Hematopoietic multipotent progenitor cell treated with erythropoietin and hydrocortisone succinate and interleukin-3 and kit ligand, for 17 days (in vitro differentiated cells): ENCODE results near the gene ASCC1.
"Not testable (repeated sequence)": the region's sequence is repeated elsewhere in the genome, so short reads cannot be mapped to it uniquely, and the experiment has no call there.

Experiments
- DNase-seq: peaks from one replicate; pipeline ENCODE4 v3.0.0-alpha.2; 2015; ENCODE audit warnings: low spot score

The ASCC1 gene

GRCh38 chr10:72219235-72219814 lies 3.2 kb upstream of the ASCC1 start:
- no peak for DNase-seq

GRCh38 chr10:72218726-72219125 lies 2.6 kb upstream of the ASCC1 start:
- DNase-seq, result no peak

- no peak for DNase-seq
Measured at GRCh38 chr10:72218325-72218724, 2.2 kb upstream of the ASCC1 start.

- DNase-seq, result not testable (repeated sequence)
Measured at GRCh38 chr10:72211832-72212231, 4.2 kb downstream of the ASCC1 start.

- DNase-seq, result not testable (repeated sequence)
Measured at GRCh38 chr10:72211381-72211780, 4.7 kb downstream of the ASCC1 start.

- DNase-seq, result not testable (repeated sequence)
Measured at GRCh38 chr10:72208526-72208925, 7.5 kb downstream of the ASCC1 start.

- DNase-seq, result no peak
Measured at GRCh38 chr10:72206511-72207229, 9.4 kb downstream of the ASCC1 start.

- no peak for DNase-seq
Measured at GRCh38 chr10:72204724-72205123, 11.4 kb downstream of the ASCC1 start.

- no peak for DNase-seq
Measured at GRCh38 chr10:72204296-72204695, 11.8 kb downstream of the ASCC1 start.

- DNase-seq, result no peak
Measured at GRCh38 chr10:72201293-72201692, 14.8 kb downstream of the ASCC1 start.

- DNase-seq, result no peak
Measured at GRCh38 chr10:72200883-72201282, 15.2 kb downstream of the ASCC1 start.

GRCh38 chr10:72194949-72195348 lies 21.1 kb downstream of the ASCC1 start:
- no peak for DNase-seq

GRCh38 chr10:72186982-72187330 lies 29.1 kb downstream of the ASCC1 start:
- no peak for DNase-seq

GRCh38 chr10:72186258-72186981 lies 29.7 kb downstream of the ASCC1 start:
- DNase-seq, result no peak

- DNase-seq, result no peak
Measured at GRCh38 chr10:72184156-72184555, 31.9 kb downstream of the ASCC1 start.

- DNase-seq, result no peak
Measured at GRCh38 chr10:72177454-72177853, 38.6 kb downstream of the ASCC1 start.

- DNase-seq, result no peak
Measured at GRCh38 chr10:72176701-72177100, 39.4 kb downstream of the ASCC1 start.

- DNase-seq, result no peak
Measured at GRCh38 chr10:72175149-72175548, 40.9 kb downstream of the ASCC1 start.

- no peak for DNase-seq
Measured at GRCh38 chr10:72174297-72174662, 41.8 kb downstream of the ASCC1 start.

GRCh38 chr10:72173619-72174296 lies 42.3 kb downstream of the ASCC1 start:
- DNase-seq, result no peak

- no peak for DNase-seq
Measured at GRCh38 chr10:72173262-72173618, 42.8 kb downstream of the ASCC1 start.

GRCh38 chr10:72171175-72171630 lies 44.9 kb downstream of the ASCC1 start:
- DNase-seq, result no peak

GRCh38 chr10:72170733-72171132 lies 45.3 kb downstream of the ASCC1 start:
- DNase-seq, result no peak
